Kidney capillary endothelial cell (primary cell): ENCODE results near the gene MLLT3.
A peak's percentile ranks its signal among the peaks of the same experiment; 100 is the strongest.

Source experiments
- DNase-seq: peaks from one replicate; pipeline ENCODE4 v3.0.0-alpha.2; 2018; ENCODE audit warnings: low spot score

The MLLT3 gene

GRCh38 chr9:20333991-20334390 lies 288.3 kb downstream of the MLLT3 start:
- DNase-seq: no peak

GRCh38 chr9:20331095-20331685 lies 291.1 kb downstream of the MLLT3 start:
- no peak for DNase-seq

GRCh38 chr9:20330688-20331087 lies 291.6 kb downstream of the MLLT3 start:
- DNase-seq: no peak

GRCh38 chr9:20326516-20326915 lies 295.8 kb downstream of the MLLT3 start:
- no peak for DNase-seq

GRCh38 chr9:20325008-20325407 lies 297.3 kb downstream of the MLLT3 start:
- no peak for DNase-seq

- no peak for DNase-seq
Observed at GRCh38 chr9:20322212-20322611, 300.1 kb downstream of the MLLT3 start.

GRCh38 chr9:20321423-20322082 lies 300.7 kb downstream of the MLLT3 start:
- no peak for DNase-seq

- no peak for DNase-seq
Observed at GRCh38 chr9:20320921-20321320, 301.4 kb downstream of the MLLT3 start.

GRCh38 chr9:20319641-20320337 lies 302.5 kb downstream of the MLLT3 start:
- DNase-seq: peak; percentile 1

- no peak for DNase-seq
Observed at GRCh38 chr9:20319241-20319640, 303.1 kb downstream of the MLLT3 start.

GRCh38 chr9:20317701-20318100 lies 304.6 kb downstream of the MLLT3 start:
- DNase-seq: no peak

GRCh38 chr9:20316372-20316771 lies 305.9 kb downstream of the MLLT3 start:
- no peak for DNase-seq

GRCh38 chr9:20315677-20316076 lies 306.6 kb downstream of the MLLT3 start:
- DNase-seq: no peak

- no peak for DNase-seq
Observed at GRCh38 chr9:20314981-20315380, 307.3 kb downstream of the MLLT3 start.

- DNase-seq: no peak
Observed at GRCh38 chr9:20313415-20313814, 308.9 kb downstream of the MLLT3 start.

GRCh38 chr9:20312732-20313131 lies 309.6 kb downstream of the MLLT3 start:
- no peak for DNase-seq

GRCh38 chr9:20310024-20310423 lies 312.3 kb downstream of the MLLT3 start:
- DNase-seq: no peak

GRCh38 chr9:20309124-20309523 lies 313.2 kb downstream of the MLLT3 start:
- DNase-seq: no peak

GRCh38 chr9:20307621-20308020 lies 314.7 kb downstream of the MLLT3 start:
- DNase-seq: no peak

GRCh38 chr9:20305452-20305851 lies 316.8 kb downstream of the MLLT3 start:
- no peak for DNase-seq

GRCh38 chr9:20303996-20304395 lies 318.3 kb downstream of the MLLT3 start:
- DNase-seq: no peak

GRCh38 chr9:20303066-20303465 lies 319.2 kb downstream of the MLLT3 start:
- no peak for DNase-seq

- no peak for DNase-seq
Observed at GRCh38 chr9:20302197-20302596, 320.1 kb downstream of the MLLT3 start.
